HFF-Myc (cell line): ENCODE data around the gene MS4A2.

Experiments used
- DNase-seq: peaks from one replicate; pipeline ENCODE4 v3.0.0-alpha.2; 2011; ENCODE audit warnings: low read depth; ENCODE audit errors: extremely low read depth
- H3K4me3 ChIP-seq: replicated peaks from 2 replicates; pipeline ENCODE4 v1.5.1; 2011; ENCODE audit warnings: low read depth, mild to moderate bottlenecking, control low read depth, low read length
- TF ChIP-seq, protein P1 (sequence below): IDR thresholded peaks from 2 replicates; pipeline ENCODE4 v1.5.1; 2012; ENCODE audit warnings: mild to moderate bottlenecking, low read depth, low read length, control low read depth; ENCODE audit errors: missing control alignments

MS4A2 gene

DNA sequence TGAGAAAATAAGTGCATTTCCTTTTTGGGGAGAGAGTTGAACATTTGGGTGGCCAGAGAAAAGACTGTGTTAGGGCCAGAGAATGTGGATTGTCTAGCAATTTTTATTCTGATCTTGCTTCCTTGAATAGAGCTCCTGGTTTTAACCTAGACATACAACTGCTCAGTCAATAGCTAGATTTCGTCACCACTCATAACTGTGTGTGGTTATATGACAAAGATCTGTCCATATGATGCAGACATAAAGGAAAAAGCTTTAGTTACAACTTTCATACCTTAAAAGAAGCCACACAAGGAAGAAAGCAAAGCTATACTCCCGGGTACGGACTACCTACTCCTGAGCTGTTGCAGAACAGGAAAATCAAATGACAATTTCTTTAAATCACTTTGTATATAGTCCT is 57.2 kb downstream of the MS4A2 start:
- DNase-seq, result no peak
- TF ChIP-seq, protein P1, sequence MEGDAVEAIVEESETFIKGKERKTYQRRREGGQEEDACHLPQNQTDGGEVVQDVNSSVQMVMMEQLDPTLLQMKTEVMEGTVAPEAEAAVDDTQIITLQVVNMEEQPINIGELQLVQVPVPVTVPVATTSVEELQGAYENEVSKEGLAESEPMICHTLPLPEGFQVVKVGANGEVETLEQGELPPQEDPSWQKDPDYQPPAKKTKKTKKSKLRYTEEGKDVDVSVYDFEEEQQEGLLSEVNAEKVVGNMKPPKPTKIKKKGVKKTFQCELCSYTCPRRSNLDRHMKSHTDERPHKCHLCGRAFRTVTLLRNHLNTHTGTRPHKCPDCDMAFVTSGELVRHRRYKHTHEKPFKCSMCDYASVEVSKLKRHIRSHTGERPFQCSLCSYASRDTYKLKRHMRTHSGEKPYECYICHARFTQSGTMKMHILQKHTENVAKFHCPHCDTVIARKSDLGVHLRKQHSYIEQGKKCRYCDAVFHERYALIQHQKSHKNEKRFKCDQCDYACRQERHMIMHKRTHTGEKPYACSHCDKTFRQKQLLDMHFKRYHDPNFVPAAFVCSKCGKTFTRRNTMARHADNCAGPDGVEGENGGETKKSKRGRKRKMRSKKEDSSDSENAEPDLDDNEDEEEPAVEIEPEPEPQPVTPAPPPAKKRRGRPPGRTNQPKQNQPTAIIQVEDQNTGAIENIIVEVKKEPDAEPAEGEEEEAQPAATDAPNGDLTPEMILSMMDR, result no peak
- no peak overlapping the region for H3K4me3 ChIP-seq
